OCI-LY3 (cell line): Measurements from ENCODE around the gene EFNB3.

Experiments used
- H2AFZ ChIP-seq: fragments of 200-600, 300-600 bp; shearing (Covaris generic); 2 replicates; pipeline ENCODE4 v1.6.0; 2014; ENCODE audit warnings: antibody characterized with exemption, low read depth, low read length
- H3K27ac ChIP-seq: fragments of 200-600, 300-600 bp; sonication (generic); 2 replicates; pipeline ENCODE4 v1.5.1; 2014; ENCODE audit warnings: mild to moderate bottlenecking, low read length, moderate library complexity, mixed read lengths
- H3K27me3 ChIP-seq: fragments of 200-600, 300-600 bp; sonication (generic); 2 replicates; pipeline ENCODE4 v1.6.1; 2014; ENCODE audit warnings: low read depth, low read length, mixed read lengths
- H3K36me3 ChIP-seq: fragments of 200-600, 300-600 bp; sonication (generic); replicated peaks from 2 replicates; pipeline ENCODE3; 2014; ENCODE audit warnings: low read depth, low read length, mixed read lengths
- H3K4me1 ChIP-seq: fragments of 300-600, 200-600 bp; sonication (generic); 2 replicates; pipeline ENCODE4 v1.6.1; 2014; ENCODE audit warnings: low read length, mixed read lengths
- H3K4me2 ChIP-seq: fragments of 200-600, 300-600 bp; sonication (generic); 2 replicates; pipeline ENCODE4 v1.6.1; 2014; ENCODE audit warnings: low read length, mixed read lengths
- H3K4me3 ChIP-seq: fragments of 300-600, 200-600 bp; sonication (generic); 2 replicates; pipeline ENCODE4 v1.5.1; 2014; ENCODE audit warnings: antibody characterized with exemption, mild to moderate bottlenecking, low read length, moderate library complexity
- H3K79me2 ChIP-seq: fragments of 300-600, 200-600 bp; shearing (Covaris generic); 2 replicates; pipeline ENCODE4 v1.6.1; 2014; ENCODE audit warnings: mild to moderate bottlenecking, low read length, mixed read lengths
- H3K9ac ChIP-seq: fragments of 300-600, 200-600 bp; shearing (Covaris generic); 2 replicates; pipeline ENCODE4 v1.6.0; 2014; ENCODE audit warnings: mild to moderate bottlenecking, low read length, moderate library complexity
- H3K9me3 ChIP-seq: fragments of 200-600, 300-600 bp; shearing (Covaris generic); 2 replicates; pipeline ENCODE4 v1.6.1; 2014; ENCODE audit warnings: low read length, mixed read lengths; ENCODE audit not compliant: insufficient read depth
- H4K20me1 ChIP-seq: fragments of 200-600, 300-600 bp; sonication (generic); 2 replicates; pipeline ENCODE4 v1.6.1; 2016; ENCODE audit warnings: low read length, mixed read lengths; ENCODE audit not compliant: insufficient read depth
- EZH2phosphoT487 ChIP-seq: fragments of 200-600 bp; shearing (Covaris generic); IDR thresholded peaks from 2 replicates; pipeline ENCODE4 v1.6.1; 2018; ENCODE audit warnings: antibody characterized with exemption, mixed run types, low read depth
- TF ChIP-seq, protein P1 (sequence below): fragments of 200-600, 300-600 bp; sonication (generic); IDR thresholded peaks from 2 replicates; pipeline ENCODE4 v1.5.1; 2014; ENCODE audit warnings: antibody characterized with exemption, low read length, low read depth

The EFNB3 gene

DNA sequence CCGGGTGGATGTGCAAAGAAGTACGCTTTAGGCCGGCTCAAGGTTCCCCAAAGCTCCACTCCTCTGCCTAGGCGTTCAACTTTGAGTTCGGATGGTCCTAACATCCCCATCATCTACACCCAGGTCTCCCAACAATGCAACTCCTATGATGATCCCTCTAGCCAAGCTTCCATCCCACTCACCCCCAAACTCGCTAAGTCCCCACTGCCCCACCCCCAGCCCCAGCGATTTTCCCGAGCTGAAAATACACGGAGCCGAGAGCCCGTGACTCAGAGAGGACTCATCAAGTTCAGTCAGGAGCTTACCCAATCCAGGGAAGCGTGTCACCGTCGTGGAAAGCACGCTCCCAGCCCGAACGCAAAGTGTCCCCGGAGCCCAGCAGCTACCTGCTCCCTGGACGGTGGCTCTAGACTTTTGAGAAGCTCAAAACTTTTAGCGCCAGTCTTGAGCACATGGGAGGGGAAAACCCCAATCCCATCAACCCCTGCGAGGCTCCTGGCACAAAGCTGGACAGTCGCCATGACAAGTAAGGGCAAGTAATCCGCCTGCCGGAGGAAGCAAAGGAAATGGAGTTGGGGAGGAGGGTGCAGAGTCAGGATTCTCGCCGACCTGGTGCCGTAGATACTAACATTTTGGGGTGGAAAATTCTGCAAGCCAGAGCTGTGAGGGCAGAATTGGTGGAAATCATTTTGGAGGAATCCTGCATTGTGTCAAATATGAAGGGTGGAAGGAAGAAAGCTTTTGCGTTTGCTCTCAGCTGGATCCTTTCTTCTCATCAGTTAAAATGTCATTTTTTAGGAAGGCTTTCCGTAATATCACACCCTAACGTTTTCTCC is 17.7 kb upstream of the EFNB3 start, which contains the start of gene TP53:
TP53 (minus strand) TSS at position 419 of the 836 bp plus-strand sequence. CDS start 10,896 bp downstream, outside the sequence.
- no peak for TF ChIP-seq EZH2phosphoT487
- TF ChIP-seq, protein P1, sequence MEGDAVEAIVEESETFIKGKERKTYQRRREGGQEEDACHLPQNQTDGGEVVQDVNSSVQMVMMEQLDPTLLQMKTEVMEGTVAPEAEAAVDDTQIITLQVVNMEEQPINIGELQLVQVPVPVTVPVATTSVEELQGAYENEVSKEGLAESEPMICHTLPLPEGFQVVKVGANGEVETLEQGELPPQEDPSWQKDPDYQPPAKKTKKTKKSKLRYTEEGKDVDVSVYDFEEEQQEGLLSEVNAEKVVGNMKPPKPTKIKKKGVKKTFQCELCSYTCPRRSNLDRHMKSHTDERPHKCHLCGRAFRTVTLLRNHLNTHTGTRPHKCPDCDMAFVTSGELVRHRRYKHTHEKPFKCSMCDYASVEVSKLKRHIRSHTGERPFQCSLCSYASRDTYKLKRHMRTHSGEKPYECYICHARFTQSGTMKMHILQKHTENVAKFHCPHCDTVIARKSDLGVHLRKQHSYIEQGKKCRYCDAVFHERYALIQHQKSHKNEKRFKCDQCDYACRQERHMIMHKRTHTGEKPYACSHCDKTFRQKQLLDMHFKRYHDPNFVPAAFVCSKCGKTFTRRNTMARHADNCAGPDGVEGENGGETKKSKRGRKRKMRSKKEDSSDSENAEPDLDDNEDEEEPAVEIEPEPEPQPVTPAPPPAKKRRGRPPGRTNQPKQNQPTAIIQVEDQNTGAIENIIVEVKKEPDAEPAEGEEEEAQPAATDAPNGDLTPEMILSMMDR = no peak
- H3K9me3 ChIP-seq = no peaks in the 10 kb centered on the region
- peak within 1 kb of the TSS; percentile 93 for H3K4me2 ChIP-seq
- peak within 1 kb of the TSS; percentile 100 for H3K4me3 ChIP-seq
- H3K4me1 ChIP-seq = peaks cover 17% of the 10 kb centered on the region
- peak within 1 kb of the TSS; percentile 100 for H3K9ac ChIP-seq
- H3K36me3 ChIP-seq = peaks cover 25% of the 10 kb centered on the region
- peak within 1 kb of the TSS; percentile 92 for H3K27ac ChIP-seq
- no peaks in the 10 kb centered on the region for H3K27me3 ChIP-seq
- H3K79me2 ChIP-seq = peaks cover 67% of the 10 kb centered on the region
- peaks cover 29% of the 10 kb centered on the region for H4K20me1 ChIP-seq
- peak within 1 kb of the TSS; percentile 88 for H2AFZ ChIP-seq

DNA sequence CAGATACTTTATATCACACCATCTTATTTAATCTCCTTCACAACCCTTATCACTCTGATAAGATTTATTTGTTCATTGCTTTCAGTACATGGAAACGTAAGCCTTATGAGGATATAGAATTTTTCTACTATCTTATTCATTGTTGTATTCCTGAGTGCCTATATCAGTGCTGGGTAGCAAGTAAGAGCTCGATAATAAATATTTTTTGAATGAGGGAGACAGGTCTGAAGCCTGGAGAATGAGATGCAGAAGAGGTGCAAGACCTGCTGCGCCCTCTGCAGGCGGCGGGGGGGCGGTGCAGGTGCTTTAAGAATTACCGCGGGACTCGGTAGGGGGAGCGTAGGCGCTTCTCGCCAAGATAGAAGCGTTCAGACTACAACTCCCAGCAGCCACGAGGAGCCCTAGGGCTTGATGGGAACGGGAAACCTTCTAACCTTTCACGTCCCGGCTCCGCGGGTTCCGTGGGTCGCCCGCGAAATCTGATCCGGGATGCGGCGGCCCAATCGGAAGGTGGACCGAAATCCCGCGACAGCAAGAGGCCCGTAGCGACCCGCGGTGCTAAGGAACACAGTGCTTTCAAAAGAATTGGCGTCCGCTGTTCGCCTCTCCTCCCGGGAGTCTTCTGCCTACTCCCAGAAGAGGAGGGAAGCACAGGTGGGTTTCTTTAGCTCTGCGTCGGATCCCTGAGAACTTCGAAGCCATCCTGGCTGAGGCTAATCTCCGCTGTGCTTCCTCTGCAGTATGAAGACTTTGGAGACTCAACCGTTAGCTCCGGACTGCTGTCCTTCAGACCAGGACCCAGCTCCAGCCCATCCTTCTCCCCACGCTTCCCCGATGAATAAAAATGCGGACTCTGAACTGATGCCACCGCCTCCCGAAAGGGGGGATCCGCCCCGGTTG is 16.8 kb upstream of the EFNB3 start, which contains the start of gene WRAP53:
WRAP53 (plus strand) TSS at position 570 of the 900 bp plus-strand sequence; CDS start at position 742, 172 bp downstream.
- H3K27me3 ChIP-seq = no peaks in the 10 kb centered on the region
- peaks cover 24% of the 10 kb centered on the region for H4K20me1 ChIP-seq
- H3K4me1 ChIP-seq = peaks cover 17% of the 10 kb centered on the region
- peak within 1 kb of the TSS; percentile 93 for H3K4me2 ChIP-seq
- no peaks in the 10 kb centered on the region for H3K9me3 ChIP-seq
- peaks cover 59% of the 10 kb centered on the region for H3K79me2 ChIP-seq
- no peak for TF ChIP-seq EZH2phosphoT487
- TF ChIP-seq, protein P1 = peak; percentile 82
- peaks cover 21% of the 10 kb centered on the region for H3K36me3 ChIP-seq
- peak within 1 kb of the TSS; percentile 100 for H3K4me3 ChIP-seq
- H3K9ac ChIP-seq = peak within 1 kb of the TSS; percentile 100
- peak within 1 kb of the TSS; percentile 88 for H2AFZ ChIP-seq
- H3K27ac ChIP-seq = peak within 1 kb of the TSS; percentile 92

DNA sequence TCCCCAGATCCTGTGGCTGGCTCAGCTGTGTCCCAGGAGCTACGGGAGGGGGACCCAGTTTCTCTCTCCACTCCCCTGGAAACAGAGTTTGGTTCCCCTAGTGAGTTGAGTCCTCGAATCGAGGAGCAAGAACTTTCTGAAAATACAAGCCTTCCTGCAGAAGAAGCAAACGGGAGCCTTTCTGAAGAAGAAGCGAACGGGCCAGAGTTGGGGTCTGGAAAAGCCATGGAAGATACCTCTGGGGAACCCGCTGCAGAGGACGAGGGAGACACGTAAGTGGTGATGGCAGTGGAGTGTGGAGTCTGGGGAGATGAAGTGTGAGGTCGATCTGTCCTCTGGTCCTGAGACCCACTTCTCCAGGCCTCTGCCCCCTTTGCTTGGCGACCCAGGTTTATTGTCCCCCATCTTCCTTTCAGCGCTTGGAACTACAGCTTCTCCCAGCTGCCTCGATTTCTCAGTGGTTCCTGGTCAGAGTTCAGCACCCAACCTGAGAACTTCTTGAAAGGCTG is 16.1 kb upstream of the EFNB3 start:
- Histone ChIP-seq H3K4me2 (peak overlapping the region; percentile 82), H3K9me3 (no peaks in the 10 kb centered on the region), H3K4me3 (peak overlapping the region; percentile 100), H3K79me2 (peaks cover 52% of the 10 kb centered on the region), H2AFZ (peak overlapping the region; percentile 77; the same call in 1 of the 2 replicates), H3K9ac (peak overlapping the region; percentile 83), H3K36me3 (peaks cover 20% of the 10 kb centered on the region), H3K4me1 (peaks cover 17% of the 10 kb centered on the region), H3K27ac (no peak overlapping the region; the same call in 1 of the 2 replicates), H3K27me3 (no peaks in the 10 kb centered on the region), H4K20me1 (peaks cover 20% of the 10 kb centered on the region)
- TF ChIP-seq, protein P1 = no peak
- TF ChIP-seq EZH2phosphoT487 = no peak
